HepG2 (cell line): ENCODE measurements around the gene SBNO2. TPM values are rescaled to one million over a fixed set of nuclear protein-coding genes. Genes with fewer than 3 reads are reported as not detected.
A peak's percentile ranks its signal among the peaks of the same experiment; 100 is the strongest.

ENCODE experiments used
- ATF7 ChIP-seq, 2 experiments: fragments of 450-650 bp in 1 of 2; sonication (generic) in 1 of 2; formaldehyde crosslinking in 1 of 2; IDR thresholded peaks; 2 replicates each; pipeline versions ENCODE4 v1.4.0 to v1.6.1; 2016 to 2020; ENCODE audit warnings: antibody characterized with exemption in 1 of 2, mild to moderate bottlenecking in 1 of 2, missing genetic modification reagents in 1 of 2
- BRCA1 ChIP-seq: sonication (generic); formaldehyde crosslinking; IDR thresholded peaks from 2 replicates; pipeline ENCODE4 v1.4.0; 2020; ENCODE audit warnings: missing genetic modification reagents
- E2F2 ChIP-seq: sonication (generic); formaldehyde crosslinking; IDR thresholded peaks from 2 replicates; pipeline ENCODE4 v1.4.0; 2020; ENCODE audit warnings: missing genetic modification reagents, borderline replicate concordance
- MTF2 ChIP-seq: sonication (generic); formaldehyde crosslinking; IDR thresholded peaks from 2 replicates; pipeline ENCODE4 v1.5.0; 2020; ENCODE audit warnings: missing genetic modification reagents, borderline replicate concordance
- NFATC3 ChIP-seq: sonication (generic); formaldehyde crosslinking; IDR thresholded peaks from 2 replicates; pipeline ENCODE4 v1.5.1; 2020; ENCODE audit warnings: mild to moderate bottlenecking, missing genetic modification reagents
- NFE2L2 ChIP-seq: fragments of 150-350 bp; IDR thresholded peaks from 2 replicates; pipeline ENCODE4 v1.6.1; 2014; ENCODE audit warnings: low read length
- PAX8 ChIP-seq: sonication (generic); formaldehyde crosslinking; IDR thresholded peaks from 2 replicates; pipeline ENCODE4 v1.8.0; 2022; ENCODE audit warnings: mild to moderate bottlenecking, missing genetic modification reagents, borderline replicate concordance
- PCBP2 ChIP-seq: fragments of 200-400 bp; formaldehyde crosslinking; optimal IDR thresholded peaks from 2 replicates; pipeline ENCODE3; 2018; ENCODE audit warnings: low read length, low read depth; ENCODE audit not compliant: poor library complexity, severe bottlenecking
- PLRG1 ChIP-seq: fragments of 450-650 bp; conservative IDR thresholded peaks from 2 replicates; pipeline ENCODE4 v1.6.1; 2016
- SOX5 ChIP-seq: IDR thresholded peaks from 2 replicates; pipeline ENCODE4 v1.6.1; 2016; ENCODE audit warnings: borderline replicate concordance
- ZBTB37 ChIP-seq: sonication (generic); formaldehyde crosslinking; IDR thresholded peaks from 2 replicates; pipeline ENCODE4 v1.4.0; 2020; ENCODE audit warnings: mild to moderate bottlenecking, missing genetic modification reagents
- ZBTB8A ChIP-seq: sonication (generic); formaldehyde crosslinking; IDR thresholded peaks from 2 replicates; pipeline ENCODE4 v1.4.0; 2020; ENCODE audit warnings: mild to moderate bottlenecking, low read depth, missing genetic modification reagents, borderline replicate concordance
- ZFP36L1 ChIP-seq: sonication (generic); formaldehyde crosslinking; IDR thresholded peaks from 2 replicates; pipeline ENCODE4 v1.8.0; 2022; ENCODE audit warnings: mild to moderate bottlenecking, missing genetic modification reagents, moderate library complexity
- ZKSCAN1 ChIP-seq: fragments of 150-350 bp; IDR thresholded peaks from 2 replicates; pipeline ENCODE4 v1.6.1; 2014; ENCODE audit warnings: low read length
- ZNF3 ChIP-seq: IDR thresholded peaks from 2 replicates; pipeline ENCODE4 v1.7.0; 2017; ENCODE audit warnings: inconsistent platforms
- ZNF652 ChIP-seq: IDR thresholded peaks from 2 replicates; pipeline ENCODE4 v1.6.1; 2016; ENCODE audit warnings: low read depth, borderline replicate concordance
- ZNF672 ChIP-seq: sonication (generic); formaldehyde crosslinking; IDR thresholded peaks from 2 replicates; pipeline ENCODE4 v1.8.1; 2022; ENCODE audit warnings: missing genetic modification reagents
- polyA plus RNA-seq, 8 experiments: library from polyadenylated mRNA; depleted of rRNA in 3 of 8; stranded (reverse) in 7 of 8; unstranded in 1 of 8; fragments of >200 nt; fragmentation: Illumina TruSeq in 4 of 8; extraction: Trizol in 4 of 8; gene quantifications; 2 replicates each; pipeline versions ENCODE4 v1.2.1 to v1.2.3, GENCODE V29; 2011 to 2016; ENCODE audit warnings: low read depth in 4 of 8, missing spikeins in 1 of 8, mixed read lengths in 1 of 8; ENCODE audit not compliant: insufficient read depth in 1 of 8
- total RNA-seq, 5 experiments: library from RNA; depleted of rRNA; stranded (reverse); fragments of >200 nt; fragmentation: Illumina TruSeq; extraction: Trizol; gene quantifications; 2 replicates each; pipeline ENCODE4 v1.2.3, GENCODE V29; 2016; ENCODE audit warnings: low read depth in 1 of 5
- TF ChIP-seq, protein P1 (sequence below): sonication (generic); formaldehyde crosslinking; IDR thresholded peaks from 2 replicates; pipeline ENCODE4 v1.8.0; 2022; ENCODE audit warnings: mild to moderate bottlenecking, missing genetic modification reagents, borderline replicate concordance
- TF ChIP-seq, protein P2 (sequence below): sonication (generic); formaldehyde crosslinking; IDR thresholded peaks from 2 replicates; pipeline ENCODE4 v1.4.0; 2020; ENCODE audit warnings: low read depth, mild to moderate bottlenecking, missing genetic modification reagents

Gene SBNO2
- total and polyA plus RNA-seq, 2 of the 13 experiments (the other 11 are each of a cell fraction or from before 2014, with no cell fraction given), result 8.6 to 10.4 TPM

- no peak for TF ChIP-seq BRCA1 (CRISPR knock-in tag)
- no peak for TF ChIP-seq PCBP2
- TF ChIP-seq SOX5 (CRISPR knock-in tag), result peak; percentile 48; the same call in 1 of the 2 replicates
- no peak for TF ChIP-seq ZFP36L1 (CRISPR knock-in tag)
- no peak for TF ChIP-seq ZBTB8A (CRISPR knock-in tag)
- TF ChIP-seq ATF7 (IDR thresholded peaks at IDR 0.05), result no peak
- TF ChIP-seq ATF7 (CRISPR knock-in tag; IDR thresholded peaks at IDR 0.05), result no peak
- TF ChIP-seq NFE2L2, result no peak
- TF ChIP-seq, protein P1, sequence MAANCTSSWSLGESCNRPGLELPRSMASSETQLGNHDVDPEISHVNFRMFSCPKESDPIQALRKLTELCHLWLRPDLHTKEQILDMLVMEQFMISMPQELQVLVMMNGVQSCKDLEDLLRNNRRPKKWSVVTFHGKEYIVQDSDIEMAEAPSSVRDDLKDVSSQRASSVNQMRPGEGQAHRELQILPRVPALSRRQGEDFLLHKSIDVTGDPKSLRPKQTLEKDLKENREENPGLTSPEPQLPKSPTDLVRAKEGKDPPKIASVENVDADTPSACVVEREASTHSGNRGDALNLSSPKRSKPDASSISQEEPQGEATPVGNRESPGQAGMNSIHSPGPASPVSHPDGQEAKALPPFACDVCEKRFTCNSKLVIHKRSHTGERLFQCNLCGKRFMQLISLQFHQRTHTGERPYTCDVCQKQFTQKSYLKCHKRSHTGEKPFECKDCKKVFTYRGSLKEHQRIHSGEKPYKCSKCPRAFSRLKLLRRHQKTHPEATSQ (CRISPR knock-in tag), result no peak
- TF ChIP-seq ZKSCAN1, result no peak
- TF ChIP-seq ZNF652, result no peak
- TF ChIP-seq ZNF3 (CRISPR knock-in tag), result no peak
- TF ChIP-seq MTF2, result no peak
- no peak for TF ChIP-seq PLRG1
- peak; percentile 67; the same call in 1 of the 2 replicates for TF ChIP-seq PAX8 (CRISPR knock-in tag)
- no peak for TF ChIP-seq ZBTB37 (CRISPR knock-in tag)
- TF ChIP-seq, protein P2, sequence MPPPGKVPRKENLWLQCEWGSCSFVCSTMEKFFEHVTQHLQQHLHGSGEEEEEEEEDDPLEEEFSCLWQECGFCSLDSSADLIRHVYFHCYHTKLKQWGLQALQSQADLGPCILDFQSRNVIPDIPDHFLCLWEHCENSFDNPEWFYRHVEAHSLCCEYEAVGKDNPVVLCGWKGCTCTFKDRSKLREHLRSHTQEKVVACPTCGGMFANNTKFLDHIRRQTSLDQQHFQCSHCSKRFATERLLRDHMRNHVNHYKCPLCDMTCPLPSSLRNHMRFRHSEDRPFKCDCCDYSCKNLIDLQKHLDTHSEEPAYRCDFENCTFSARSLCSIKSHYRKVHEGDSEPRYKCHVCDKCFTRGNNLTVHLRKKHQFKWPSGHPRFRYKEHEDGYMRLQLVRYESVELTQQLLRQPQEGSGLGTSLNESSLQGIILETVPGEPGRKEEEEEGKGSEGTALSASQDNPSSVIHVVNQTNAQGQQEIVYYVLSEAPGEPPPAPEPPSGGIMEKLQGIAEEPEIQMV, result no peak
- no peak for TF ChIP-seq ZNF672 (CRISPR knock-in tag)
- no peak for TF ChIP-seq NFATC3 (CRISPR knock-in tag)
- TF ChIP-seq E2F2 (CRISPR knock-in tag), result no peak
Measured at GRCh38 chr19:1094978-1095701, 78.9 kb downstream of the SBNO2 start, which contains the start of gene POLR2E (continued).
